OCI-LY7 (cell line): ENCODE data around the gene LPAR2. TPM values are rescaled to one million over a fixed set of nuclear protein-coding genes. Genes with fewer than 3 reads are reported as not detected.

Experiments
- BruUV-seq: library from RNA; stranded (reverse); fragments of 400-500 nt; replicated peaks from 2 replicates; lab custom pipeline; 2021; lab: Mats Ljungman, UMichigan
- CTCF ChIA-PET: fragments of 300-600 bp; sonication (Branson Sonifier 250); formaldehyde crosslinking; loops from one replicate; lab custom pipeline; 2022; ENCODE audit warnings: antibody characterized with exemption; ENCODE audit not compliant: unreplicated experiment; lab: Charles Lee
- POLR2A ChIA-PET: fragments of 300-600 bp; sonication (Branson Sonifier 250); formaldehyde crosslinking; loops from one replicate; lab custom pipeline; 2022; ENCODE audit warnings: antibody characterized with exemption; lab: Charles Lee
- DNase-seq: peaks from one replicate; pipeline ENCODE4 v3.0.0-alpha.2; 2015; ENCODE audit warnings: low spot score
- H2AFZ ChIP-seq: fragments of 200-600 bp; sonication (generic), shearing (Covaris generic); 2 replicates; pipeline ENCODE4 v1.6.1; 2014; ENCODE audit warnings: mild to moderate bottlenecking, antibody characterized with exemption, low read length, moderate library complexity
- H3K27ac ChIP-seq: fragments of 200-600 bp; sonication (generic); 2 replicates; pipeline ENCODE4 v1.5.1; 2014; ENCODE audit warnings: mixed run types, low read depth, mild to moderate bottlenecking, moderate library complexity, low read length, inconsistent platforms; ENCODE audit not compliant: poor library complexity, severe bottlenecking
- H3K36me3 ChIP-seq: fragments of 200-600 bp; sonication (generic); 2 replicates; pipeline ENCODE4 v1.6.1; 2014; ENCODE audit warnings: mild to moderate bottlenecking, antibody characterized with exemption, low read length, moderate library complexity, mixed read lengths; ENCODE audit not compliant: insufficient read depth
- H3K4me1 ChIP-seq: fragments of 200-600 bp; sonication (generic); 2 replicates; pipeline ENCODE4 v1.5.1; 2014; ENCODE audit warnings: mild to moderate bottlenecking, low read length; ENCODE audit not compliant: insufficient read depth, poor library complexity, severe bottlenecking
- H3K4me2 ChIP-seq: fragments of 200-600 bp; sonication (generic); 2 replicates; pipeline ENCODE4 v1.6.1; 2014; ENCODE audit warnings: mild to moderate bottlenecking, low read length
- H3K4me3 ChIP-seq: fragments of 200-600 bp; sonication (generic); 2 replicates; pipeline ENCODE4 v1.5.1; 2014; ENCODE audit warnings: mild to moderate bottlenecking, low read depth, low read length; ENCODE audit not compliant: poor library complexity, severe bottlenecking
- H3K79me2 ChIP-seq: fragments of 200-600 bp; sonication (generic); 2 replicates; pipeline ENCODE4 v1.6.1; 2016; ENCODE audit warnings: low read depth, mild to moderate bottlenecking, low read length, moderate library complexity, mixed read lengths; ENCODE audit not compliant: insufficient read depth
- H3K9me2 ChIP-seq: fragments of 200-600 bp; sonication (generic); 2 replicates; pipeline ENCODE4 v1.6.1; 2016; ENCODE audit warnings: mild to moderate bottlenecking, low read length, mixed read lengths; ENCODE audit not compliant: insufficient read depth
- H3K9me3 ChIP-seq: fragments of 200-600 bp; sonication (generic); 2 replicates; pipeline ENCODE4 v1.6.1; 2014; ENCODE audit warnings: mild to moderate bottlenecking, mixed run types, low read length, mixed read lengths
- H4K20me1 ChIP-seq: fragments of 200-600 bp; sonication (generic); 2 replicates; pipeline ENCODE4 v1.6.1; 2014; ENCODE audit warnings: mild to moderate bottlenecking, antibody characterized with exemption, low read length, moderate library complexity, mixed read lengths; ENCODE audit not compliant: insufficient read depth
- CTCF ChIP-seq: fragments of 200-600 bp; sonication (generic); conservative IDR thresholded peaks from 2 replicates; pipeline ENCODE4 v1.5.1; 2014; ENCODE audit warnings: mild to moderate bottlenecking, antibody characterized with exemption, low read length, moderate library complexity, mixed read lengths
- EZH2phosphoT487 ChIP-seq: fragments of 200-600 bp; sonication (generic); IDR thresholded peaks from 2 replicates; pipeline ENCODE4 v1.6.1; 2018; ENCODE audit warnings: low read depth, borderline replicate concordance, mild to moderate bottlenecking, mixed run types, antibody characterized with exemption, low read length, moderate library complexity, mixed read lengths
- intact Hi-C: fragments of 100-400 bp; cut with micrococcal nuclease; formaldehyde crosslinking; loops from one replicate; pipeline ENCODE4 v1.10.0; 2022; ENCODE audit not compliant: unreplicated experiment
- total RNA-seq, 2 experiments: library from RNA; depleted of rRNA in 1 of 2; stranded (reverse); fragments of >200 nt in 1 of 2; shearing (Covaris generic) in 1 of 2; gene quantifications; 2 replicates each; pipeline ENCODE4 v1.2.3, GENCODE V29; 2014 to 2022

LPAR2 gene
- total RNA-seq, 2 experiments from 2014 or later = 12.4 to 18.4 TPM

- no peak overlapping the region for H3K27ac ChIP-seq
- H3K4me3 ChIP-seq = no peak overlapping the region
- ChIA-PET POLR2A (no interaction called here), CTCF (no interaction called here)
- no peaks in the 10 kb centered on the region for H3K9me2 ChIP-seq
- DNase-seq = no peak
- H3K79me2 ChIP-seq = no peaks in the 10 kb centered on the region
- intact Hi-C loops = no loop called here
- no peak overlapping the region for H2AFZ ChIP-seq
- no peaks in the 10 kb centered on the region for H3K9me3 ChIP-seq
- no peak overlapping the region for H3K4me2 ChIP-seq
- BruUV-seq = no TSS peak
- H4K20me1 ChIP-seq = no peaks in the 10 kb centered on the region
- no peaks in the 10 kb centered on the region for H3K4me1 ChIP-seq
- TF ChIP-seq CTCF (no peak), EZH2phosphoT487 (no peak)
- no peaks in the 10 kb centered on the region for H3K36me3 ChIP-seq
These were observed 49.8 kb downstream of the LPAR2 start for GRCh38 chr19:19578252-19578651.

GRCh38 chr19:19575411-19575810, 52.6 kb downstream of the LPAR2 start:
- no peak overlapping the region for H3K27ac ChIP-seq
- DNase-seq = no peak
- H3K79me2 ChIP-seq = no peaks in the 10 kb centered on the region
- H3K9me3 ChIP-seq = no peaks in the 10 kb centered on the region
- intact Hi-C loops = no loop called here
- H2AFZ ChIP-seq = no peak overlapping the region
- CTCF ChIA-PET = no interaction called here
- H3K4me2 ChIP-seq = no peak overlapping the region
- no peaks in the 10 kb centered on the region for H4K20me1 ChIP-seq
- POLR2A ChIA-PET = no interaction called here
- no peaks in the 10 kb centered on the region for H3K9me2 ChIP-seq
- no peak for TF ChIP-seq CTCF
- TF ChIP-seq EZH2phosphoT487 = no peak
- H3K4me3 ChIP-seq = no peak overlapping the region
- no peaks in the 10 kb centered on the region for H3K4me1 ChIP-seq
- BruUV-seq = no TSS peak
- H3K36me3 ChIP-seq = no peaks in the 10 kb centered on the region

Other genes starting within 250 kb of the LPAR2 start
- gene GATAD2A, start 222.5 kb downstream of the LPAR2 start, total RNA-seq (2014; rRNA removed; shearing (Covaris generic)) = 62.8 and 73.4 TPM in 2 replicates
- gene GATAD2A, start 222.5 kb downstream of the LPAR2 start, total RNA-seq (2022) = 126 and 156 TPM in 2 replicates
- gene TSSK6, start 112.7 kb downstream of the LPAR2 start, total RNA-seq (2014; rRNA removed; shearing (Covaris generic)) = 7.1 and 10.5 TPM in 2 replicates
- gene TSSK6, start 112.7 kb downstream of the LPAR2 start, total RNA-seq (2022) = 6.4 and 8.7 TPM in 2 replicates
- gene NDUFA13, start 112.0 kb downstream of the LPAR2 start, total RNA-seq (2014; rRNA removed; shearing (Covaris generic)) = 275 and 320 TPM in 2 replicates
- gene NDUFA13, start 112.0 kb downstream of the LPAR2 start, total RNA-seq (2022) = 421 and 429 TPM in 2 replicates
- 5.4 and 6.9 TPM in 2 replicates for gene YJEFN3, start 99.3 kb downstream of the LPAR2 start, total RNA-seq (2014; rRNA removed; shearing (Covaris generic))
- gene YJEFN3, start 99.3 kb downstream of the LPAR2 start, total RNA-seq (2022) = 35.3 and 35.8 TPM in 2 replicates
- gene CILP2, start 90.0 kb downstream of the LPAR2 start, total RNA-seq (2014; rRNA removed; shearing (Covaris generic)) = 0.19 TPM in 1 of 2 replicates, not detected in the other
- gene CILP2, start 90.0 kb downstream of the LPAR2 start, total RNA-seq (2022) = 0.48 and 0.51 TPM in 2 replicates
- gene PBX4, start 9.5 kb downstream of the LPAR2 start, total RNA-seq (2014; rRNA removed; shearing (Covaris generic)) = 5.1 and 6.7 TPM in 2 replicates
- 4.6 and 5.0 TPM in 2 replicates for gene PBX4, start 9.5 kb downstream of the LPAR2 start, total RNA-seq (2022)
- 30.1 and 34.7 TPM in 2 replicates for gene GMIP, start 15.4 kb upstream of the LPAR2 start, total RNA-seq (2014; rRNA removed; shearing (Covaris generic))
- gene GMIP, start 15.4 kb upstream of the LPAR2 start, total RNA-seq (2022) = 41.6 and 48.7 TPM in 2 replicates
- gene ATP13A1, start 35.5 kb upstream of the LPAR2 start, total RNA-seq (2014; rRNA removed; shearing (Covaris generic)) = 41.0 and 58.3 TPM in 2 replicates
- gene ATP13A1, start 35.5 kb upstream of the LPAR2 start, total RNA-seq (2022) = 122 and 128 TPM in 2 replicates
- 83.8 and 85.6 TPM in 2 replicates for gene ZNF101, start 40.6 kb upstream of the LPAR2 start, total RNA-seq (2014; rRNA removed; shearing (Covaris generic))
- 66.6 and 87.0 TPM in 2 replicates for gene ZNF101, start 40.6 kb upstream of the LPAR2 start, total RNA-seq (2022)
- gene ZNF14, start 104.9 kb upstream of the LPAR2 start, total RNA-seq (2014; rRNA removed; shearing (Covaris generic)) = 4.5 and 8.7 TPM in 2 replicates
- gene ZNF14, start 104.9 kb upstream of the LPAR2 start, total RNA-seq (2022) = 7.0 and 8.4 TPM in 2 replicates
- gene ZNF506, start 193.5 kb upstream of the LPAR2 start, total RNA-seq (2014; rRNA removed; shearing (Covaris generic)) = 22.1 and 36.4 TPM in 2 replicates
- 29.7 and 32.3 TPM in 2 replicates for gene ZNF506, start 193.5 kb upstream of the LPAR2 start, total RNA-seq (2022)
- 20.5 and 29.9 TPM in 2 replicates for gene ZNF253, start 237.7 kb upstream of the LPAR2 start, total RNA-seq (2014; rRNA removed; shearing (Covaris generic))
- 36.8 and 39.1 TPM in 2 replicates for gene ZNF253, start 237.7 kb upstream of the LPAR2 start, total RNA-seq (2022)